HepG2 (cell line): ENCODE data around the gene GRIN3B. TPM values are rescaled to one million over a fixed set of nuclear protein-coding genes. Genes with fewer than 3 reads are reported as not detected.

Experiments
- ATAC-seq: fragments of 200-7000 bp; cut with Tn5 transposase; 3 replicates; pipeline ENCODE4 v1.9.1; 2020; ENCODE audit warnings: mild to moderate bottlenecking, moderate library complexity
- BruUV-seq: library from RNA; stranded (reverse); fragments of 400-500 nt; replicated peaks from 2 replicates; lab custom pipeline; 2021; lab: Mats Ljungman, UMichigan
- CTCF ChIA-PET: fragments of 300-600 bp; formaldehyde crosslinking; extraction: SDS; loops from one replicate; lab custom pipeline; 2021; ENCODE audit warnings: low total read pairs, inconsistent platforms, low intra/inter-chr PET ratio; lab: Yijun Ruan, JAX
- POLR2A ChIA-PET: fragments of 350-600 bp; sonication (Branson Sonifier 250); formaldehyde crosslinking; loops from one replicate; lab custom pipeline; 2020; ENCODE audit warnings: antibody characterized with exemption, inconsistent platforms; lab: Yijun Ruan, JAX
- DNase-seq: peaks from one replicate; pipeline ENCODE4 v3.0.0-alpha.2; 2015; ENCODE audit warnings: low spot score
- FAIRE-seq: peaks from 3 replicates; lab custom pipeline; 2011; peaks lifted over from hg19 to GRCh38; lab: Jason Lieb, UNC
- H2AFZ ChIP-seq: one replicate; pipeline ENCODE4 v1.6.1; 2011; ENCODE audit warnings: low read length, inconsistent platforms
- H3K27ac ChIP-seq: fragments of 300-600 bp; 3 replicates; pipeline ENCODE4 v1.8.0; 2011; ENCODE audit warnings: mixed run types, mild to moderate bottlenecking, mixed read lengths, low read length, inconsistent platforms; ENCODE audit not compliant: insufficient read depth; ENCODE audit errors: extremely low read length
- H3K27me3 ChIP-seq, 2 experiments: fragments of 200-600 bp in 1 of 2; 2 replicates in 1 of 2; 3 replicates in 1 of 2; pipeline versions ENCODE4 v1.6.0 to v1.8.0; 2011; ENCODE audit warnings: low read length in 2 of 2, mild to moderate bottlenecking in 2 of 2, moderate library complexity in 2 of 2, inconsistent platforms in 1 of 2; ENCODE audit not compliant: insufficient read depth in 2 of 2, control insufficient read depth in 1 of 2
- H3K36me3 ChIP-seq, 2 experiments: fragments of 200-600 bp in 1 of 2; replicated peaks in 1 of 2; 2 replicates in 1 of 2; 3 replicates in 1 of 2; pipeline versions ENCODE4 v1.5.1 to v1.8.0; 2011; ENCODE audit warnings: low read length in 2 of 2, inconsistent platforms in 1 of 2; ENCODE audit not compliant: insufficient read depth in 2 of 2, control insufficient read depth in 1 of 2
- H3K4me1 ChIP-seq: 2 replicates; pipeline ENCODE4 v1.5.1; 2012; ENCODE audit warnings: low read length, inconsistent platforms; ENCODE audit not compliant: insufficient read depth
- H3K4me2 ChIP-seq: 2 replicates; pipeline ENCODE4 v1.6.0; 2011; ENCODE audit warnings: low read depth, low read length, inconsistent platforms
- H3K4me3 ChIP-seq, 3 experiments: fragments of 200-600 bp in 1 of 3; sonication (generic), shearing (Covaris generic) in 1 of 3; replicated peaks in 1 of 3; 2 replicates each; pipeline ENCODE4 v1.5.1; 2011 to 2016; ENCODE audit warnings: low read length in 3 of 3, inconsistent platforms in 2 of 3, low read depth in 2 of 3, mild to moderate bottlenecking in 2 of 3, control low read depth in 1 of 3, mixed read lengths in 1 of 3; ENCODE audit not compliant: insufficient read depth in 1 of 3
- H3K79me2 ChIP-seq: one replicate; pipeline ENCODE4 v1.6.1; 2011; ENCODE audit warnings: low read length, inconsistent platforms; ENCODE audit not compliant: insufficient read depth
- H3K9ac ChIP-seq: 2 replicates; pipeline ENCODE4 v1.6.0; 2011; ENCODE audit warnings: mild to moderate bottlenecking, low read depth, low read length, inconsistent platforms; ENCODE audit not compliant: insufficient read depth
- H3K9me3 ChIP-seq: 2 replicates; pipeline ENCODE4 v1.5.1; 2012; ENCODE audit warnings: mild to moderate bottlenecking, low read length
- H4K20me1 ChIP-seq: 2 replicates; pipeline ENCODE4 v1.6.0; 2011; ENCODE audit warnings: inconsistent platforms, mild to moderate bottlenecking, low read length, moderate library complexity; ENCODE audit not compliant: insufficient read depth
- AGO2 ChIP-seq: fragments of 200-400 bp; formaldehyde crosslinking; optimal IDR thresholded peaks from 2 replicates; pipeline ENCODE3; 2017; ENCODE audit warnings: mild to moderate bottlenecking, low read depth, low read length, moderate library complexity
- AKAP8 ChIP-seq: sonication (generic); formaldehyde crosslinking; IDR thresholded peaks from 2 replicates; pipeline ENCODE4 v1.5.1; 2020; ENCODE audit warnings: mild to moderate bottlenecking, missing genetic modification reagents
- FOXK1 ChIP-seq: sonication (generic); formaldehyde crosslinking; IDR thresholded peaks from 2 replicates; pipeline ENCODE4 v1.4.0; 2020; ENCODE audit warnings: low read depth, missing genetic modification reagents, borderline replicate concordance
- PHB2 ChIP-seq: fragments of 450-650 bp; IDR thresholded peaks from 2 replicates; pipeline ENCODE4 v1.6.1; 2018; ENCODE audit not compliant: partially characterized antibody
- RBFOX2 ChIP-seq: fragments of 200-400 bp; formaldehyde crosslinking; IDR thresholded peaks from 2 replicates; pipeline ENCODE4 v1.6.1; 2017; ENCODE audit warnings: low read depth, mild to moderate bottlenecking, low read length
- SOX13 ChIP-seq, 3 experiments: fragments of 450-650 bp in 1 of 3; sonication (generic) in 1 of 3; formaldehyde crosslinking in 1 of 3; IDR thresholded peaks in 2 of 3; conservative IDR thresholded peaks in 1 of 3; 2 replicates each; pipeline versions ENCODE4 v1.5.0 to v1.6.1; 2016 to 2020; ENCODE audit warnings: antibody characterized with exemption in 1 of 3, mild to moderate bottlenecking in 1 of 3, missing compliant biosample characterization in 1 of 3, missing genetic modification reagents in 1 of 3, moderate library complexity in 1 of 3
- THYN1 ChIP-seq: sonication (generic); formaldehyde crosslinking; IDR thresholded peaks from 2 replicates; pipeline ENCODE4 v1.8.1; 2023; ENCODE audit warnings: low read depth, mild to moderate bottlenecking, moderate library complexity, missing genetic modification reagents, borderline replicate concordance
- WGBS: methylation state at CpG from one replicate; pipeline ENCODE4 v1.1.6; 2017; ENCODE audit warnings: low lambda C conversion rate; 5-methylcytosine and 5-hydroxymethylcytosine counted together
- in situ Hi-C: cut with HindIII; loops from 2 replicates; pipeline ENCODE4 v1.10.0; 2017; ENCODE audit warnings: low pct_unique_long_range_greater_than_20kb; ENCODE audit not compliant: extremely low pct_ligation_motif_present
- intact Hi-C: fragments of 100-400 bp; cut with micrococcal nuclease; formaldehyde crosslinking; loops from one replicate; pipeline ENCODE4 v1.10.0; 2022; ENCODE audit not compliant: unreplicated experiment
- polyA plus RNA-seq, 8 experiments: library from polyadenylated mRNA; depleted of rRNA in 3 of 8; stranded (reverse) in 7 of 8; unstranded in 1 of 8; fragments of >200 nt; fragmentation: Illumina TruSeq in 4 of 8; extraction: Trizol in 4 of 8; gene quantifications; 2 replicates each; pipeline versions ENCODE4 v1.2.1 to v1.2.3, GENCODE V29; 2011 to 2016; ENCODE audit warnings: low read depth in 4 of 8, missing spikeins in 1 of 8, mixed read lengths in 1 of 8; ENCODE audit not compliant: insufficient read depth in 1 of 8
- total RNA-seq, 5 experiments: library from RNA; depleted of rRNA; stranded (reverse); fragments of >200 nt; fragmentation: Illumina TruSeq; extraction: Trizol; gene quantifications; 2 replicates each; pipeline ENCODE4 v1.2.3, GENCODE V29; 2016; ENCODE audit warnings: low read depth in 1 of 5
- TF ChIP-seq, protein P1 (sequence below), 2 experiments: sonication (generic) in 1 of 2; formaldehyde crosslinking in 1 of 2; IDR thresholded peaks; 2 replicates each; pipeline versions ENCODE4 v1.4.0 to v1.6.1; 2018 to 2020; ENCODE audit warnings: missing genetic modification reagents in 2 of 2, borderline replicate concordance in 1 of 2, low read depth in 1 of 2, mild to moderate bottlenecking in 1 of 2, missing biosample characterization in 1 of 2

GRIN3B gene
- total and polyA plus RNA-seq, 2 of the 13 experiments (the other 11 are each of a cell fraction or from before 2014, with no cell fraction given): 0.07 to 0.20 TPM

DNA sequence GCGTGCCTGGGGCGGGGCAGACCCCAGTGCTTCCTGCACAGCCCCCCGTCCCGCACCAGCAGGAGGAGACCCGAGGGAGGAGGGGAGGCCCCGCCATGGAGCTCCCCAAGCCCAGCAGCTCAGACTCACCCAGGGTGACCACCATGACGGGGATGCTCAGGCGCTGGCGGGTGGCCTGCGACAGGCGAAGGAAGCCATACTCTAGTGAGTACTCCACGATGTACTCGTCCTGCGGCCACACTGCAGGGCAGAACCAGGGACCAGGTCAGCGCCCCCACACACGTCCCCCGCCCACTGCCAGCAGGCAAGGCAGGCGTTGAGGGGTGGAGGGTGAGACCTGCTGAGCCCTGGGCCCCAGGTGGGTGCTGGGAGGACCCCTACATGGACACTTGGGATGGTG is 12.1 kb downstream of the GRIN3B start:
- Histone ChIP-seq H3K4me3 (no peak overlapping the region), H3K4me2 (no peak overlapping the region), H3K4me1 (peaks cover 12% of the 10 kb centered on the region), H3K79me2 (peaks cover 24% of the 10 kb centered on the region), H3K27me3 (no peaks in the 10 kb centered on the region), H3K36me3 (peaks cover 15 to 18% of the 10 kb centered on the region in 2 experiments; a peak in 3 of 5 replicates), H3K27ac (no peak overlapping the region), H2AFZ (no peak overlapping the region), H3K9ac (no peak overlapping the region), H3K9me3 (no peaks in the 10 kb centered on the region), H4K20me1 (peaks cover 13% of the 10 kb centered on the region; the same call in 1 of the 2 replicates)
- DNase-seq (no peak), ATAC-seq (no peak), FAIRE-seq (no peak)
- POLR2A ChIA-PET: no interaction called here
- intact Hi-C loops: no loop called here
- in situ Hi-C loops: no loop called here
- 99% methylated on average over 10 of the region's 18 CpGs for WGBS
- no TSS peak for BruUV-seq
- CTCF ChIA-PET: no interaction called here
- TF ChIP-seq PHB2 (no peak), THYN1 (CRISPR knock-in tag) (no peak), FOXK1 (CRISPR knock-in tag) (no peak), AGO2 (peak; percentile 13), AKAP8 (CRISPR knock-in tag) (0 out of 2 replicates have a peak, but pooled peaks have one; percentile 38), SOX13 (IDR thresholded peaks at IDR 0.05) (no peak), SOX13 (CRISPR knock-in tag; conservative IDR thresholded peaks at IDR 0.05 in 1 of 2, IDR thresholded peaks at IDR 0.05 in 1 of 2) (no peak), RBFOX2 (peak; percentile 39)
- TF ChIP-seq, protein P1, sequence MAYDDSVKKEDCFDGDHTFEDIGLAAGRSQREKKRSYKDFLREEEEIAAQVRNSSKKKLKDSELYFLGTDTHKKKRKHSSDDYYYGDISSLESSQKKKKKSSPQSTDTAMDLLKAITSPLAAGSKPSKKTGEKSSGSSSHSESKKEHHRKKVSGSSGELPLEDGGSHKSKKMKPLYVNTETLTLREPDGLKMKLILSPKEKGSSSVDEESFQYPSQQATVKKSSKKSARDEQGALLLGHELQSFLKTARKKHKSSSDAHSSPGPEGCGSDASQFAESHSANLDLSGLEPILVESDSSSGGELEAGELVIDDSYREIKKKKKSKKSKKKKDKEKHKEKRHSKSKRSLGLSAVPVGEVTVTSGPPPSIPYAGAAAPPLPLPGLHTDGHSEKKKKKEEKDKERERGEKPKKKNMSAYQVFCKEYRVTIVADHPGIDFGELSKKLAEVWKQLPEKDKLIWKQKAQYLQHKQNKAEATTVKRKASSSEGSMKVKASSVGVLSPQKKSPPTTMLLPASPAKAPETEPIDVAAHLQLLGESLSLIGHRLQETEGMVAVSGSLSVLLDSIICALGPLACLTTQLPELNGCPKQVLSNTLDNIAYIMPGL (CRISPR knock-in tag; IDR thresholded peaks at IDR 0.05; ENCODE audit: borderline replicate concordance in 1 of 2, low read depth in 1 of 2): no peak
